HFF-Myc (cell line): ENCODE data around the gene ISL2.

ENCODE experiments used
- DNase-seq: peaks from one replicate; pipeline ENCODE4 v3.0.0-alpha.2; 2011; ENCODE audit warnings: low read depth; ENCODE audit errors: extremely low read depth
- H3K4me3 ChIP-seq: replicated peaks from 2 replicates; pipeline ENCODE4 v1.5.1; 2011; ENCODE audit warnings: low read depth, mild to moderate bottlenecking, control low read depth, low read length
- TF ChIP-seq, protein P1 (sequence below): IDR thresholded peaks from 2 replicates; pipeline ENCODE4 v1.5.1; 2012; ENCODE audit warnings: mild to moderate bottlenecking, low read depth, low read length, control low read depth; ENCODE audit errors: missing control alignments

ISL2 gene

DNA sequence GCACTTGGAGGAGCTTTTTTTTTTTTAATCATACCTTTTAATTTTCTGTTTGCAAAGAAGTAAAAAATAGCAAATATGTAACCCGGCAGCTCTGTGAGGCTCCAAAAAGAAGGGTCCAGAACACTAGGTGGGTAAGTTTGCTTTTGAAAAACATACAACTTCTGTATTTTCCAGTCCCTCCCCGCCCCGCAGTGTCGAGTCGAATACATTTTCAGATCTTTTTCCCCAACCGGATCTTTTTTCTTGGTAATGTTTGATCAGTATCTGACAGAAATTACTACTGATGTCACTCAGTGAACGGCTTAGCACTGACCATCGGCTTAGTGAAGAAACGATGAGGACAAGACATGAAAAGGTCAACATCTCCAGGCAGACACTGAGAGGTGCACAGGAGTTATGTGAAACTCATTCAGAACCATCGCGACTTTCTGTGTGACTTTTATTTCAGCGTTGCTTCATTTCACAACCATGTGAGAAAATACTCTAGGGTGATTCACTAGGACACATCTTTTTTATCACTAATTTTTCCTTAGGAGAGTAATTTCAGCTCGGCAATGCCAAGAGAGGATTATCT lies 11.0 kb downstream of the ISL2 start:
- peak overlapping the region; percentile 53 for H3K4me3 ChIP-seq
- no peak for DNase-seq
- TF ChIP-seq, protein P1, sequence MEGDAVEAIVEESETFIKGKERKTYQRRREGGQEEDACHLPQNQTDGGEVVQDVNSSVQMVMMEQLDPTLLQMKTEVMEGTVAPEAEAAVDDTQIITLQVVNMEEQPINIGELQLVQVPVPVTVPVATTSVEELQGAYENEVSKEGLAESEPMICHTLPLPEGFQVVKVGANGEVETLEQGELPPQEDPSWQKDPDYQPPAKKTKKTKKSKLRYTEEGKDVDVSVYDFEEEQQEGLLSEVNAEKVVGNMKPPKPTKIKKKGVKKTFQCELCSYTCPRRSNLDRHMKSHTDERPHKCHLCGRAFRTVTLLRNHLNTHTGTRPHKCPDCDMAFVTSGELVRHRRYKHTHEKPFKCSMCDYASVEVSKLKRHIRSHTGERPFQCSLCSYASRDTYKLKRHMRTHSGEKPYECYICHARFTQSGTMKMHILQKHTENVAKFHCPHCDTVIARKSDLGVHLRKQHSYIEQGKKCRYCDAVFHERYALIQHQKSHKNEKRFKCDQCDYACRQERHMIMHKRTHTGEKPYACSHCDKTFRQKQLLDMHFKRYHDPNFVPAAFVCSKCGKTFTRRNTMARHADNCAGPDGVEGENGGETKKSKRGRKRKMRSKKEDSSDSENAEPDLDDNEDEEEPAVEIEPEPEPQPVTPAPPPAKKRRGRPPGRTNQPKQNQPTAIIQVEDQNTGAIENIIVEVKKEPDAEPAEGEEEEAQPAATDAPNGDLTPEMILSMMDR, result no peak

- DNase-seq, result no peak
- TF ChIP-seq, protein P1, result no peak
- no peak overlapping the region for H3K4me3 ChIP-seq
Measured at GRCh38 chr15:76349301-76350070, 12.9 kb downstream of the ISL2 start.

GRCh38 chr15:76353023-76353577 lies 16.5 kb downstream of the ISL2 start:
- DNase-seq, result no peak
- TF ChIP-seq, protein P1, result no peak
- H3K4me3 ChIP-seq, result no peak overlapping the region

DNA sequence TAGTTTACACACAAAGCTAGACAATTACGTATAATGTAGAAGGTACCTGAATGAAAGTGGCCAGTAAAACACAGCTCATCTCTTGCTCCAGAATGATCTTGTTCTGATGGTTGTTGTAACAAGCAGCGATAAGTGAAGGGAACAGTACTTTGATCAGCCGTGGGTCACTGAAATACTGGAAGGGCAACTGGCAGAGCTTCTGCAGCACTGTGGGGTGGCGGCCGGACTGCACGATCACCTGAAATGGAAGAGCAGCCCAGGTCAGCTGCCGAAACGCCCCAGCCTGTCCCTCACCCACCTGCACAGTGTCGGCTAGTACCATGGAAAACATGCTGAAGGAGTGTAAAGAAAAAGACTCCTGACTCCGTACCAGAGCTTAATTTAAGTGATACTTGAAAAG lies 17.3 kb downstream of the ISL2 start:
- TF ChIP-seq, protein P1, result no peak
- H3K4me3 ChIP-seq, result no peak overlapping the region
- no peak for DNase-seq

- DNase-seq, result no peak
- H3K4me3 ChIP-seq, result no peak overlapping the region
- TF ChIP-seq, protein P1, result no peak
Measured at GRCh38 chr15:76354823-76355440, 18.4 kb downstream of the ISL2 start.

GRCh38 chr15:76358453-76358852 lies 21.9 kb downstream of the ISL2 start:
- TF ChIP-seq, protein P1, result no peak
- no peak overlapping the region for H3K4me3 ChIP-seq
- no peak for DNase-seq
